SH-SY5Y (cell line): ENCODE measurements around the gene FBRS.

Experiments
- GATA2 ChIP-seq: IDR thresholded peaks from 2 replicates; pipeline ENCODE4 v1.6.1; 2011; ENCODE audit warnings: mild to moderate bottlenecking, low read depth, low read length
- GATA3 ChIP-seq: IDR thresholded peaks from 2 replicates; pipeline ENCODE4 v1.6.1; 2011; ENCODE audit warnings: low read depth, mild to moderate bottlenecking, low read length, moderate library complexity

DNA sequence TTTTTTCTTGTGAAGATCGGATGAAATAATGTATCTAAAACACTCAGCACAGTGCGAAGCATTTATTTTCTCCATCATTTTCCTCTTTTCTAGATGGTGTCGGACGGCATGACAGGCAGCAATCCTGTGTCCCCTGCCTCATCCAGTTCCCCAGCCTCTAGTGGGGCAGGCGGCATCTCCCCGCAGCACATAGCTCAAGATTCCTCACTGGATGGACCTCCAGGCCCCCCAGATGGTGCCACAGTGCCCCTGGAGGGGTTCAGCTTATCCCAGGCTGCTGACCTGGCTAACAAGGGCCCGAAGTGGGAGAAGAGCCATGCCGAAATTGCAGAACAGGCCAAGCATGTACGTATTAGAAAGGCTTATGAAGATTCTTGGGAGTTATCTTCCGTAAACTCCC lies 45.7 kb downstream of the FBRS start:
- TF ChIP-seq GATA2 (no peak), GATA3 (no peak)
